SK-N-SH (cell line): ENCODE data around the gene ANKK1. TPM values are rescaled to one million over a fixed set of nuclear protein-coding genes. Genes with fewer than 3 reads are reported as not detected.

ENCODE experiments used
- CTCF ChIA-PET: fragments of 300-600, 350-600 bp; formaldehyde crosslinking; extraction: SDS; loops from one replicate; lab custom pipeline; 2021; lab: Yijun Ruan, JAX
- POLR2A ChIA-PET: fragments of 350-600 bp; sonication (Branson Sonifier 250); formaldehyde crosslinking; extraction: SDS; loops from one replicate; lab custom pipeline; 2020; ENCODE audit warnings: antibody characterized with exemption, inconsistent platforms; lab: Yijun Ruan, JAX
- DNase-seq: peaks from one replicate; pipeline ENCODE4 v3.0.0; 2012
- H2AFZ ChIP-seq: fragments of 200-600 bp; sonication (generic); 2 replicates; pipeline ENCODE4 v1.8.1; 2016; ENCODE audit warnings: antibody characterized with exemption, mild to moderate bottlenecking, low read depth
- H3F3A ChIP-seq: fragments of 200-600 bp; sonication (generic); replicated peaks from 2 replicates; pipeline ENCODE3; 2016; ENCODE audit warnings: antibody characterized with exemption, mild to moderate bottlenecking; ENCODE audit not compliant: insufficient read depth
- H3K27ac ChIP-seq, 2 experiments: fragments of 200-500 bp in 1 of 2; fragments of 200-600 bp in 1 of 2; sonication (Bioruptor generic) in 1 of 2; sonication (generic), shearing (Covaris generic) in 1 of 2; 2 replicates each; pipeline versions ENCODE4 v1.5.1 to v1.6.1; 2014 to 2016; ENCODE audit warnings: low read depth in 2 of 2, inconsistent platforms in 1 of 2, low read length in 1 of 2, mild to moderate bottlenecking in 1 of 2, mixed read lengths in 1 of 2
- H3K27me3 ChIP-seq: fragments of 200-600 bp; sonication (generic), shearing (Covaris generic); 2 replicates; pipeline ENCODE4 v1.6.1; 2016; ENCODE audit warnings: mixed run types; ENCODE audit not compliant: insufficient read depth
- H3K36me3 ChIP-seq, 2 experiments: fragments of 200-500 bp in 1 of 2; fragments of 200-600 bp in 1 of 2; sonication (Bioruptor generic) in 1 of 2; sonication (generic) in 1 of 2; replicated peaks in 1 of 2; 2 replicates each; pipeline versions ENCODE3 to v1.5.1; 2014 to 2016; ENCODE audit warnings: low read length in 1 of 2, mild to moderate bottlenecking in 1 of 2; ENCODE audit not compliant: insufficient read depth in 2 of 2, control insufficient read depth in 1 of 2
- H3K4me1 ChIP-seq, 2 experiments: fragments of 200-500 bp in 1 of 2; fragments of 200-600 bp in 1 of 2; sonication (Bioruptor generic) in 1 of 2; sonication (generic), shearing (Covaris generic) in 1 of 2; 2 replicates each; pipeline versions ENCODE4 v1.5.1 to v1.6.1; 2014 to 2016; ENCODE audit warnings: low read depth in 1 of 2, low read length in 1 of 2, mixed run types in 1 of 2; ENCODE audit not compliant: insufficient read depth in 2 of 2, control insufficient read depth in 1 of 2
- H3K4me2 ChIP-seq: fragments of 200-600 bp; sonication (generic), shearing (Covaris generic); 2 replicates; pipeline ENCODE4 v1.6.1; 2017; ENCODE audit warnings: mixed run types
- H3K4me3 ChIP-seq, 2 experiments: fragments of 200-500 bp in 1 of 2; fragments of 200-600 bp in 1 of 2; sonication (Bioruptor generic) in 1 of 2; sonication (generic), shearing (Covaris generic) in 1 of 2; 2 replicates each; pipeline versions ENCODE4 v1.5.1 to v1.8.1; 2014 to 2016; ENCODE audit warnings: low read depth in 2 of 2, inconsistent platforms in 1 of 2, low read length in 1 of 2, mild to moderate bottlenecking in 1 of 2, mixed read lengths in 1 of 2, moderate library complexity in 1 of 2
- H3K79me2 ChIP-seq: fragments of 200-600 bp; sonication (generic); 2 replicates; pipeline ENCODE4 v1.8.1; 2017; ENCODE audit warnings: mild to moderate bottlenecking; ENCODE audit not compliant: insufficient read depth
- H3K9ac ChIP-seq: fragments of 200-600 bp; sonication (generic); 2 replicates; pipeline ENCODE4 v1.6.1; 2017; ENCODE audit warnings: mixed run types
- H3K9me2 ChIP-seq: fragments of 200-600 bp; sonication (generic); 2 replicates; pipeline ENCODE4 v1.6.1; 2017; ENCODE audit warnings: mixed run types
- H3K9me3 ChIP-seq: fragments of 200-600 bp; sonication (generic); 2 replicates; pipeline ENCODE4 v1.6.1; 2017; ENCODE audit warnings: mixed run types, mild to moderate bottlenecking, moderate library complexity
- H4K20me1 ChIP-seq: fragments of 200-600 bp; sonication (generic); 2 replicates; pipeline ENCODE4 v1.6.1; 2017; ENCODE audit warnings: mild to moderate bottlenecking, mixed run types; ENCODE audit not compliant: insufficient read depth
- CTCF ChIP-seq: fragments of 200-600 bp; sonication (generic); IDR thresholded peaks from 2 replicates; pipeline ENCODE4 v1.6.1; 2017; ENCODE audit warnings: antibody characterized with exemption, mild to moderate bottlenecking, moderate library complexity
- EZH2phosphoT487 ChIP-seq: fragments of 200-600 bp; sonication (generic); IDR thresholded peaks from 2 replicates; pipeline ENCODE4 v1.6.1; 2017; ENCODE audit warnings: low read depth, mixed run types, mild to moderate bottlenecking, antibody characterized with exemption, moderate library complexity, borderline replicate concordance
- FOXJ3 ChIP-seq: sonication (generic); formaldehyde crosslinking; IDR thresholded peaks from 2 replicates; pipeline ENCODE4 v1.5.1; 2020; ENCODE audit warnings: mild to moderate bottlenecking, missing genetic modification reagents
- FOXM1 ChIP-seq: IDR thresholded peaks from 2 replicates; pipeline ENCODE4 v1.4.0; 2012; ENCODE audit warnings: low read depth, mild to moderate bottlenecking
- GABPA ChIP-seq: IDR thresholded peaks from 2 replicates; pipeline ENCODE4 v1.4.0; 2012; ENCODE audit warnings: low read depth, mild to moderate bottlenecking
- GATA2 ChIP-seq: sonication (generic); formaldehyde crosslinking; IDR thresholded peaks from 2 replicates; pipeline ENCODE4 v1.5.0; 2020; ENCODE audit warnings: mild to moderate bottlenecking, missing genetic modification reagents
- MAX ChIP-seq: IDR thresholded peaks from 2 replicates; pipeline ENCODE4 v1.4.0; 2012; ENCODE audit warnings: low read depth
- MEF2A ChIP-seq: IDR thresholded peaks from 2 replicates; pipeline ENCODE4 v1.4.0; 2012; ENCODE audit warnings: low read depth, borderline replicate concordance
- NFIC ChIP-seq: IDR thresholded peaks from 2 replicates; pipeline ENCODE4 v1.4.0; 2012; ENCODE audit warnings: borderline replicate concordance
- NRF1 ChIP-seq: IDR thresholded peaks from 2 replicates; pipeline ENCODE4 v1.6.1; 2012; ENCODE audit warnings: low read depth, mild to moderate bottlenecking, low read length
- PBX3 ChIP-seq: IDR thresholded peaks from 2 replicates; pipeline ENCODE4; 2012
- POLR2AphosphoS5 ChIP-seq: IDR thresholded peaks from 2 replicates; pipeline ENCODE4 v1.6.1; 2012; ENCODE audit warnings: low read depth, low read length
- RFX5 ChIP-seq: IDR thresholded peaks from 2 replicates; pipeline ENCODE4 v1.6.1; 2012; ENCODE audit warnings: mild to moderate bottlenecking, improper control_type of control experiment, low read length
- RXRA ChIP-seq: IDR thresholded peaks from 2 replicates; pipeline ENCODE4 v1.4.0; 2012; ENCODE audit warnings: low read depth, mild to moderate bottlenecking, borderline replicate concordance
- TAF1 ChIP-seq: IDR thresholded peaks from 2 replicates; pipeline ENCODE4 v1.6.1; 2012; ENCODE audit warnings: low read depth, mild to moderate bottlenecking, low read length, moderate library complexity, borderline replicate concordance
- TCF12 ChIP-seq: IDR thresholded peaks from 2 replicates; pipeline ENCODE4 v1.4.0; 2012
- TEAD4 ChIP-seq: IDR thresholded peaks from 2 replicates; pipeline ENCODE4 v1.4.0; 2012; ENCODE audit warnings: mild to moderate bottlenecking, borderline replicate concordance; ENCODE audit not compliant: insufficient read depth
- YY1 ChIP-seq: IDR thresholded peaks from 2 replicates; pipeline ENCODE4 v1.4.0; 2012; ENCODE audit warnings: low read depth, mild to moderate bottlenecking
- WGBS: methylation state at CpG from one replicate; pipeline ENCODE4 v1.1.6; 2017; ENCODE audit warnings: low lambda C conversion rate; 5-methylcytosine and 5-hydroxymethylcytosine counted together
- polyA plus RNA-seq, 3 experiments: library from polyadenylated mRNA; depleted of rRNA; stranded (reverse); fragments of >200 nt; gene quantifications; 2 replicates each; pipeline ENCODE4 v1.2.3, GENCODE V29; 2012
- TF ChIP-seq, protein P1 (sequence below): IDR thresholded peaks from 2 replicates; pipeline ENCODE4 v1.6.1; 2012; ENCODE audit warnings: mild to moderate bottlenecking, low read depth, low read length, moderate library complexity

Gene ANKK1
- polyA plus RNA-seq, 1 of the 3 experiments (the other 2 are of a cell fraction) = 0.05 TPM

DNA sequence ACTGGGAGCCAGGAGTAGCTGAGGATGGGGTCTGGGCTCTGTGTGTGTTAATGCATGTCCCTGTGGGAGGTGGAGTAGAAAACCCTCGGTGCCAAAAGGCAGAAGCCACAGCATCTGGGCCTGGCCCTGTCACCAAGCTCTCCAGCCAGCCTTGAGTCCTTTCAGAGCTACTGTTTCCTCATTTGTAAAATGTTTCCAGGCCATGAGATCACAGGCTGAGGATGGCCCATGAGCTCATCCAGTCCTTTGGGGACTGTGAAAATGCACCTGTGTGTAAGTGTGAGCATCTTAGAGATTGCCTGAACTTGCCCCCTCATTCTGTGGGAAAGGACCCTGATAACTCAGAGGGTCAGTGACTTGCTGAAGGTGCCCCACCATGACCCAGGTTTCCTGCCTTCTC lies 9.1 kb downstream of the ANKK1 start:
- no peaks in the 10 kb centered on the region for H3F3A ChIP-seq
- H2AFZ ChIP-seq = no peak overlapping the region
- POLR2A ChIA-PET = no interaction called here
- no peaks in the 10 kb centered on the region for H3K36me3 ChIP-seq
- H3K27ac ChIP-seq = no peak overlapping the region
- H3K79me2 ChIP-seq = no peaks in the 10 kb centered on the region
- H3K9ac ChIP-seq = no peak overlapping the region
- DNase-seq = no peak
- no peaks in the 10 kb centered on the region for H3K9me2 ChIP-seq
- H3K4me1 ChIP-seq = peaks cover 0 to 16% of the 10 kb centered on the region in 2 experiments; a peak in 1 of 4 replicates
- no CpG with 5 or more reads among the region's 1 CpG for WGBS
- H4K20me1 ChIP-seq = no peaks in the 10 kb centered on the region
- H3K27me3 ChIP-seq = no peaks in the 10 kb centered on the region
- TF ChIP-seq YY1 (no peak), RFX5 (no peak), EZH2phosphoT487 (no peak), POLR2AphosphoS5 (no peak), RXRA (no peak), NRF1 (no peak), CTCF (no peak), TCF12 (no peak), FOXM1 (no peak), TEAD4 (no peak), FOXJ3 (CRISPR knock-in tag) (no peak), TAF1 (no peak), GATA2 (no peak), MEF2A (no peak), NFIC (no peak), PBX3 (no peak), GABPA (no peak), MAX (no peak)
- TF ChIP-seq, protein P1, sequence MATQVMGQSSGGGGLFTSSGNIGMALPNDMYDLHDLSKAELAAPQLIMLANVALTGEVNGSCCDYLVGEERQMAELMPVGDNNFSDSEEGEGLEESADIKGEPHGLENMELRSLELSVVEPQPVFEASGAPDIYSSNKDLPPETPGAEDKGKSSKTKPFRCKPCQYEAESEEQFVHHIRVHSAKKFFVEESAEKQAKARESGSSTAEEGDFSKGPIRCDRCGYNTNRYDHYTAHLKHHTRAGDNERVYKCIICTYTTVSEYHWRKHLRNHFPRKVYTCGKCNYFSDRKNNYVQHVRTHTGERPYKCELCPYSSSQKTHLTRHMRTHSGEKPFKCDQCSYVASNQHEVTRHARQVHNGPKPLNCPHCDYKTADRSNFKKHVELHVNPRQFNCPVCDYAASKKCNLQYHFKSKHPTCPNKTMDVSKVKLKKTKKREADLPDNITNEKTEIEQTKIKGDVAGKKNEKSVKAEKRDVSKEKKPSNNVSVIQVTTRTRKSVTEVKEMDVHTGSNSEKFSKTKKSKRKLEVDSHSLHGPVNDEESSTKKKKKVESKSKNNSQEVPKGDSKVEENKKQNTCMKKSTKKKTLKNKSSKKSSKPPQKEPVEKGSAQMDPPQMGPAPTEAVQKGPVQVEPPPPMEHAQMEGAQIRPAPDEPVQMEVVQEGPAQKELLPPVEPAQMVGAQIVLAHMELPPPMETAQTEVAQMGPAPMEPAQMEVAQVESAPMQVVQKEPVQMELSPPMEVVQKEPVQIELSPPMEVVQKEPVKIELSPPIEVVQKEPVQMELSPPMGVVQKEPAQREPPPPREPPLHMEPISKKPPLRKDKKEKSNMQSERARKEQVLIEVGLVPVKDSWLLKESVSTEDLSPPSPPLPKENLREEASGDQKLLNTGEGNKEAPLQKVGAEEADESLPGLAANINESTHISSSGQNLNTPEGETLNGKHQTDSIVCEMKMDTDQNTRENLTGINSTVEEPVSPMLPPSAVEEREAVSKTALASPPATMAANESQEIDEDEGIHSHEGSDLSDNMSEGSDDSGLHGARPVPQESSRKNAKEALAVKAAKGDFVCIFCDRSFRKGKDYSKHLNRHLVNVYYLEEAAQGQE = no peak
- no peak overlapping the region for H3K4me2 ChIP-seq
- no peaks in the 10 kb centered on the region for H3K9me3 ChIP-seq
- no peak overlapping the region for H3K4me3 ChIP-seq
- CTCF ChIA-PET = no interaction called here
